HEK293 (cell line): ENCODE measurements around the gene RPS19BP1.

Experiments used
- CTCF ChIP-seq: fragments of 450-650 bp; formaldehyde crosslinking; IDR thresholded peaks from 2 replicates; pipeline ENCODE4 v1.5.1; 2016; ENCODE audit warnings: missing biosample characterization, missing genetic modification characterization
- GLI2 ChIP-seq: fragments of 450-650 bp; formaldehyde crosslinking; IDR thresholded peaks from 2 replicates; pipeline ENCODE4; 2017; ENCODE audit warnings: missing biosample characterization, missing genetic modification characterization, low read depth, borderline replicate concordance
- KLF10 ChIP-seq: fragments of 450-650 bp; IDR thresholded peaks from 2 replicates; pipeline ENCODE4 v1.5.1; 2018; ENCODE audit warnings: missing biosample characterization, mild to moderate bottlenecking, missing genetic modification characterization
- PRDM4 ChIP-seq: fragments of 450-650 bp; formaldehyde crosslinking; IDR thresholded peaks from 2 replicates; pipeline ENCODE4 v1.5.1; 2017; ENCODE audit warnings: missing biosample characterization, missing genetic modification characterization
- REST ChIP-seq: fragments of 450-650 bp; formaldehyde crosslinking; IDR thresholded peaks from 2 replicates; pipeline ENCODE4 v1.5.1; 2016; ENCODE audit warnings: missing biosample characterization, missing genetic modification characterization
- TCF7L2 ChIP-seq: IDR thresholded peaks from 2 replicates; pipeline ENCODE4 v1.6.1; 2011; ENCODE audit warnings: low read depth, mild to moderate bottlenecking, inconsistent platforms, low read length, moderate library complexity, borderline replicate concordance
- ZNF280C ChIP-seq: fragments of 450-650 bp; formaldehyde crosslinking; IDR thresholded peaks from 2 replicates; pipeline ENCODE4 v1.5.1; 2016; ENCODE audit warnings: missing biosample characterization, missing genetic modification characterization
- ZNF580 ChIP-seq: fragments of 450-650 bp; formaldehyde crosslinking; IDR thresholded peaks from 2 replicates; pipeline ENCODE4 v1.5.1; 2016; ENCODE audit warnings: missing biosample characterization, missing genetic modification characterization
- ZNF639 ChIP-seq: fragments of 450-650 bp; formaldehyde crosslinking; IDR thresholded peaks from 2 replicates; pipeline ENCODE4 v1.5.1; 2016; ENCODE audit warnings: missing biosample characterization, missing genetic modification characterization
- ZNF654 ChIP-seq: fragments of 450-650 bp; formaldehyde crosslinking; IDR thresholded peaks from 2 replicates; pipeline ENCODE4 v1.5.1; 2016; ENCODE audit warnings: low read depth, missing biosample characterization, missing genetic modification characterization
- ZNF792 ChIP-seq: fragments of 450-650 bp; formaldehyde crosslinking; IDR thresholded peaks from 2 replicates; pipeline ENCODE4 v1.5.1; 2016; ENCODE audit warnings: missing biosample characterization, missing genetic modification characterization
- ZSCAN23 ChIP-seq: fragments of 450-650 bp; formaldehyde crosslinking; IDR thresholded peaks from 2 replicates; pipeline ENCODE4 v1.5.1; 2016; ENCODE audit warnings: missing biosample characterization, missing genetic modification characterization

- TF ChIP-seq CTCF = no peak
- TF ChIP-seq GLI2 (tag by site-specific recombination) = no peak
- no peak for TF ChIP-seq REST (tag by site-specific recombination)
- no peak for TF ChIP-seq ZNF580 (tag by site-specific recombination)
- TF ChIP-seq ZNF792 = no peak
- TF ChIP-seq KLF10 = no peak
- no peak for TF ChIP-seq TCF7L2
- no peak for TF ChIP-seq ZNF654 (tag by site-specific recombination)
- no peak for TF ChIP-seq ZSCAN23 (tag by site-specific recombination)
- TF ChIP-seq PRDM4 (tag by site-specific recombination) = no peak
- no peak for TF ChIP-seq ZNF280C (tag by site-specific recombination)
- TF ChIP-seq ZNF639 (tag by site-specific recombination) = no peak
Measured at GRCh38 chr22:39492186-39492585, 40.4 kb downstream of the RPS19BP1 start.
